Coronary artery (tissue), 2 donors: Measurements from ENCODE around the gene LIG3.

ENCODE experiments used
- DNase-seq: peaks from one replicate; pipeline ENCODE4 v3.0.0-alpha.2; 2017; ENCODE audit warnings: low spot score
- H3K27ac ChIP-seq, 2 donors: fragments of 200-600 bp; sonication (generic); one replicate each; pipeline ENCODE4 v1.5.1; 2016 to 2019
- H3K4me3 ChIP-seq: fragments of 200-600 bp; sonication (generic); 2 replicates; pipeline ENCODE4 v1.5.1; 2016; ENCODE audit warnings: mild to moderate bottlenecking, moderate library complexity
- CTCF ChIP-seq: fragments of 200-600 bp; sonication (generic); IDR thresholded peaks from one replicate; pipeline ENCODE4 v1.5.1; 2019; ENCODE audit warnings: antibody characterized with exemption

Gene LIG3

GRCh38 chr17:35001549-35001948, 21.2 kb downstream of the LIG3 start:
- Histone ChIP-seq H3K4me3 (no peak overlapping the region), H3K27ac (no peak overlapping the region)
- DNase-seq: no peak
- no peak for TF ChIP-seq CTCF

- no peak overlapping the region for H3K27ac ChIP-seq
- TF ChIP-seq CTCF: no peak
- no peak for DNase-seq
- no peak overlapping the region for H3K4me3 ChIP-seq
Measured at GRCh38 chr17:35002876-35003551, 22.7 kb downstream of the LIG3 start.

- H3K27ac ChIP-seq: no peak overlapping the region
- DNase-seq: no peak
- H3K4me3 ChIP-seq: no peak overlapping the region
- TF ChIP-seq CTCF: no peak
Measured at GRCh38 chr17:35003778-35004177, 23.5 kb downstream of the LIG3 start.

GRCh38 chr17:35006345-35006744, 26.0 kb downstream of the LIG3 start:
- no peak for DNase-seq
- no peak for TF ChIP-seq CTCF
- no peak overlapping the region for H3K27ac ChIP-seq
- no peak overlapping the region for H3K4me3 ChIP-seq

GRCh38 chr17:35006961-35007360, 26.6 kb downstream of the LIG3 start:
- no peak for TF ChIP-seq CTCF
- no peak for DNase-seq
- no peak overlapping the region for H3K27ac ChIP-seq
- no peak overlapping the region for H3K4me3 ChIP-seq

GRCh38 chr17:35010093-35010492, 29.8 kb downstream of the LIG3 start:
- DNase-seq: no peak
- no peak for TF ChIP-seq CTCF
- Histone ChIP-seq H3K4me3 (no peak overlapping the region), H3K27ac (no peak overlapping the region)

- no peak overlapping the region for H3K27ac ChIP-seq
- no peak for TF ChIP-seq CTCF
- no peak for DNase-seq
- H3K4me3 ChIP-seq: no peak overlapping the region
Measured at GRCh38 chr17:35011671-35012216, 31.4 kb downstream of the LIG3 start.
